K562 (cell line): ENCODE measurements around the gene AHI1. TPM values are rescaled to one million over a fixed set of nuclear protein-coding genes. Genes with fewer than 3 reads are reported as not detected.

Experiments
- ATF1 ChIP-seq, 2 experiments: fragments of 450-650 bp in 1 of 2; IDR thresholded peaks; 2 replicates each; pipeline ENCODE4 v1.6.1; 2016; ENCODE audit warnings: missing compliant biosample characterization in 1 of 2, missing genetic modification characterization in 1 of 2
- EGR1 ChIP-seq: fragments of 450-650 bp; conservative IDR thresholded peaks from 2 replicates; pipeline ENCODE4 v1.6.1; 2017; ENCODE audit warnings: mild to moderate bottlenecking
- FOXK1 ChIP-seq: sonication (generic); formaldehyde crosslinking; IDR thresholded peaks from 2 replicates; pipeline ENCODE4 v1.8.0; 2022; ENCODE audit warnings: missing genetic modification reagents, mild to moderate bottlenecking, borderline replicate concordance
- FOXP1 ChIP-seq: sonication (generic); formaldehyde crosslinking; IDR thresholded peaks from 2 replicates; pipeline ENCODE4 v1.8.0; 2022; ENCODE audit warnings: mild to moderate bottlenecking, missing genetic modification reagents
- KLF6 ChIP-seq: fragments of 250-450 bp; sonication (Bioruptor Pico); IDR thresholded peaks from 2 replicates; pipeline ENCODE4 v1.4.0; 2020; ENCODE audit warnings: mild to moderate bottlenecking, moderate library complexity, borderline replicate concordance
- MAFF ChIP-seq: IDR thresholded peaks from 2 replicates; pipeline ENCODE4 v1.6.1; 2012; ENCODE audit warnings: low read length, improper control_type of control experiment
- MAFG ChIP-seq: fragments of 450-650 bp; conservative IDR thresholded peaks from 2 replicates; pipeline ENCODE4 v1.6.1; 2016; ENCODE audit warnings: missing genetic modification characterization, missing compliant biosample characterization
- NCOA4 ChIP-seq: fragments of 450-650 bp; IDR thresholded peaks from 2 replicates; pipeline ENCODE4 v1.6.1; 2018; ENCODE audit warnings: mild to moderate bottlenecking; ENCODE audit not compliant: partially characterized antibody
- NFE2 ChIP-seq: IDR thresholded peaks from 2 replicates; pipeline ENCODE4 v1.6.1; 2014; ENCODE audit warnings: antibody characterized with exemption, low read depth
- POLR2A ChIP-seq: fragments of 450-650 bp; conservative IDR thresholded peaks from 2 replicates; pipeline ENCODE4 v1.6.1; 2016
- TCF3 ChIP-seq: sonication (generic); formaldehyde crosslinking; IDR thresholded peaks from 2 replicates; pipeline ENCODE4 v1.4.0; 2020; ENCODE audit warnings: mild to moderate bottlenecking, missing genetic modification reagents
- U2AF2 ChIP-seq: fragments of 200-400 bp; formaldehyde crosslinking; optimal IDR thresholded peaks from 2 replicates; pipeline ENCODE3; 2017; ENCODE audit warnings: low read depth, mild to moderate bottlenecking, low read length
- ZNF507 ChIP-seq: conservative IDR thresholded peaks from 2 replicates; pipeline ENCODE4 v1.6.1; 2017; ENCODE audit warnings: missing genetic modification characterization, missing compliant biosample characterization
- ZSCAN32 ChIP-seq: fragments of 450-650 bp; formaldehyde crosslinking; IDR thresholded peaks from 2 replicates; pipeline ENCODE4 v1.4.0; 2020; ENCODE audit warnings: mild to moderate bottlenecking, moderate library complexity
- ZZZ3 ChIP-seq: fragments of 450-650 bp; IDR thresholded peaks from 2 replicates; pipeline ENCODE4 v1.6.1; 2016; ENCODE audit warnings: antibody characterized with exemption, mild to moderate bottlenecking, moderate library complexity
- polyA plus RNA-seq, 8 experiments: library from polyadenylated mRNA; depleted of rRNA in 4 of 8; stranded (reverse) in 5 of 8; unstranded in 3 of 8; fragments of >200 nt; fragmentation: Nextera tagmentation in 2 of 8; fragmentation: Illumina TruSeq in 1 of 8; extraction: Ambion mirVana in 2 of 8; extraction: Trizol in 1 of 8; gene quantifications; 2 replicates each; pipeline versions ENCODE4 v1.2.1 to v1.2.3, GENCODE V29; 2011 to 2014; ENCODE audit warnings: inconsistent platforms in 1 of 8, missing spikeins in 1 of 8
- total RNA-seq, 7 experiments: library from RNA; depleted of rRNA in 6 of 7; stranded (reverse); fragments of >200 nt in 6 of 7; fragmentation: Illumina TruSeq in 2 of 7; extraction: Trizol in 2 of 7; gene quantifications; 2 replicates each; pipeline versions ENCODE4 v1.2.1 to v1.2.3, GENCODE V29; 2011 to 2021; ENCODE audit warnings: low replicate concordance in 1 of 7
- TF ChIP-seq, protein P1 (sequence below): fragments of 200-400 bp; formaldehyde crosslinking; IDR thresholded peaks from 2 replicates; pipeline ENCODE4 v1.6.1; 2017; ENCODE audit warnings: mild to moderate bottlenecking, low read depth, low read length, moderate library complexity
- TF ChIP-seq, protein P2 (sequence below): sonication (generic); formaldehyde crosslinking; IDR thresholded peaks from 2 replicates; pipeline ENCODE4 v1.8.0; 2022; ENCODE audit warnings: mild to moderate bottlenecking, missing genetic modification reagents
- TF ChIP-seq, protein P3 (sequence below): fragments of 450-650 bp; IDR thresholded peaks from 2 replicates; pipeline ENCODE4 v1.6.1; 2018; ENCODE audit warnings: mild to moderate bottlenecking, low read depth; ENCODE audit not compliant: partially characterized antibody
- TF ChIP-seq, protein P4 (sequence below): fragments of 450-650 bp; formaldehyde crosslinking; conservative IDR thresholded peaks from 2 replicates; pipeline ENCODE4 v1.4.0; 2022; ENCODE audit warnings: mild to moderate bottlenecking, missing genetic modification characterization
- TF ChIP-seq, protein P5 (sequence below): fragments of 450-650 bp; IDR thresholded peaks from 2 replicates; pipeline ENCODE4 v1.6.1; 2016
- TF ChIP-seq, protein P6 (sequence below): fragments of 200-800 bp; sonication (Bioruptor generic); IDR thresholded peaks from 2 replicates; pipeline ENCODE4 v1.6.1; 2017; ENCODE audit warnings: missing genetic modification characterization, missing compliant biosample characterization

AHI1 gene
- total and polyA plus RNA-seq, 9 of the 15 experiments (the other 6 are each of a cell fraction or from before 2014, with no cell fraction given): 24.7 to 54.9 (median 32.2) TPM

DNA sequence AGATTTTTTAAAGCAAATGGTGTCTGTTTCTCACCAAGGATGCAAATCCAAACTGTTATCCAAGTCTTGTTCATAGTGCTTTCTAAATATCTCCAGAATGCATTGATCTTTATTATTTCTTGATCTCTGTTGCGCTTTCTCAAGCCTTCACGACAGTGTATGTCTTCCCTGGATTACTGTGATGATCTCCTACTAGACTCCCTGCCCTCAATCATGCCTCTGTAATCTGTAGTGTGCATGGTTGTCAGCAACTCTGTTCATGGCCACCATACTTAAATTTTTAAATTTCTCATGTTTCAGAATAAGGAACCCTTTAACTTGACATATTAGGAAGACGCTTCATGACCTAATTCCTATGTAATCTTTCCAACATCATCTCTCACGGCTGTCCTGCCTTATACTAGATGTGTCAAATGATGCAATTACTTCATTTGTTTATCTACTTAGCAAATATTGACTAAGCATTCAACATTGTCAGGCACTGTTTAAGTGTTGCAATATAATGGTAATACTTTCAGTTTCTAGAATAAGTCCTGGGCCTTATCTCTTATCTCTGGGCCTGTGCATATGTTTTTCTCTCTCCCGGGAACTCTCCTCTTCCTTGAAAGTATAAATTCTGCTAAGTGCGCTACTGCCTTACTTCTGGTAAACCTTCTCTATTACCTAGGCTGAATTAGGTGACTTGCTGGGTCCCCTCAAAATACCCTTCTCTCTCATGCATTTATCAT lies 25.6 kb upstream of the AHI1 start (continued):
- TF ChIP-seq, protein P1, sequence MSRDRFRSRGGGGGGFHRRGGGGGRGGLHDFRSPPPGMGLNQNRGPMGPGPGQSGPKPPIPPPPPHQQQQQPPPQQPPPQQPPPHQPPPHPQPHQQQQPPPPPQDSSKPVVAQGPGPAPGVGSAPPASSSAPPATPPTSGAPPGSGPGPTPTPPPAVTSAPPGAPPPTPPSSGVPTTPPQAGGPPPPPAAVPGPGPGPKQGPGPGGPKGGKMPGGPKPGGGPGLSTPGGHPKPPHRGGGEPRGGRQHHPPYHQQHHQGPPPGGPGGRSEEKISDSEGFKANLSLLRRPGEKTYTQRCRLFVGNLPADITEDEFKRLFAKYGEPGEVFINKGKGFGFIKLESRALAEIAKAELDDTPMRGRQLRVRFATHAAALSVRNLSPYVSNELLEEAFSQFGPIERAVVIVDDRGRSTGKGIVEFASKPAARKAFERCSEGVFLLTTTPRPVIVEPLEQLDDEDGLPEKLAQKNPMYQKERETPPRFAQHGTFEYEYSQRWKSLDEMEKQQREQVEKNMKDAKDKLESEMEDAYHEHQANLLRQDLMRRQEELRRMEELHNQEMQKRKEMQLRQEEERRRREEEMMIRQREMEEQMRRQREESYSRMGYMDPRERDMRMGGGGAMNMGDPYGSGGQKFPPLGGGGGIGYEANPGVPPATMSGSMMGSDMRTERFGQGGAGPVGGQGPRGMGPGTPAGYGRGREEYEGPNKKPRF: no peak
- TF ChIP-seq NCOA4 (no peak), EGR1 (no peak), ZSCAN32 (CRISPR knock-in tag) (peak; percentile 63; the same call in 1 of the 2 replicates), ATF1 (CRISPR knock-in tag; IDR thresholded peaks at IDR 0.05) (no peak), ATF1 (tag; IDR thresholded peaks at IDR 0.05) (peak; percentile 83), NFE2 (no peak; the same call in 1 of the 2 replicates), KLF6 (CRISPR knock-in tag) (0 out of 2 replicates have a peak, but pooled peaks have one; percentile 5), FOXP1 (CRISPR knock-in tag) (no peak), ZNF507 (tag) (no peak), U2AF2 (no peak), ZZZ3 (no peak), TCF3 (peak; percentile 55), FOXK1 (CRISPR knock-in tag) (no peak), MAFG (tag) (peak; percentile 62), POLR2A (no peak), MAFF (no peak)
- TF ChIP-seq, protein P2, sequence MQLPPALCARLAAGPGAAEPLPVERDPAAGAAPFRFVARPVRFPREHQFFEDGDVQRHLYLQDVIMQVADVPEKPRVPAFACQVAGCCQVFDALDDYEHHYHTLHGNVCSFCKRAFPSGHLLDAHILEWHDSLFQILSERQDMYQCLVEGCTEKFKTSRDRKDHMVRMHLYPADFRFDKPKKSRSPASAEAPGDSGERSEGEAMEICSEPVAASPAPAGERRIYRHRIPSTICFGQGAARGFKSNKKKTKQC: no peak
- TF ChIP-seq, protein P3, sequence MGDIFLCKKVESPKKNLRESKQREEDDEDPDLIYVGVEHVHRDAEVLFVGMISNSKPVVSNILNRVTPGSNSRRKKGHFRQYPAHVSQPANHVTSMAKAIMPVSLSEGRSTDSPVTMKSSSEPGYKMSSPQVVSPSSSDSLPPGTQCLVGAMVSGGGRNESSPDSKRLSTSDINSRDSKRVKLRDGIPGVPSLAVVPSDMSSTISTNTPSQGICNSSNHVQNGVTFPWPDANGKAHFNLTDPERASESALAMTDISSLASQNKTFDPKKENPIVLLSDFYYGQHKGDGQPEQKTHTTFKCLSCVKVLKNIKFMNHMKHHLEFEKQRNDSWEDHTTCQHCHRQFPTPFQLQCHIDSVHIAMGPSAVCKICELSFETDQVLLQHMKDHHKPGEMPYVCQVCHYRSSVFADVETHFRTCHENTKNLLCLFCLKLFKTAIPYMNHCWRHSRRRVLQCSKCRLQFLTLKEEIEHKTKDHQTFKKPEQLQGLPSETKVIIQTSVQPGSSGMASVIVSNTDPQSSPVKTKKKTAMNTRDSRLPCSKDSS: no peak
- TF ChIP-seq, protein P4, sequence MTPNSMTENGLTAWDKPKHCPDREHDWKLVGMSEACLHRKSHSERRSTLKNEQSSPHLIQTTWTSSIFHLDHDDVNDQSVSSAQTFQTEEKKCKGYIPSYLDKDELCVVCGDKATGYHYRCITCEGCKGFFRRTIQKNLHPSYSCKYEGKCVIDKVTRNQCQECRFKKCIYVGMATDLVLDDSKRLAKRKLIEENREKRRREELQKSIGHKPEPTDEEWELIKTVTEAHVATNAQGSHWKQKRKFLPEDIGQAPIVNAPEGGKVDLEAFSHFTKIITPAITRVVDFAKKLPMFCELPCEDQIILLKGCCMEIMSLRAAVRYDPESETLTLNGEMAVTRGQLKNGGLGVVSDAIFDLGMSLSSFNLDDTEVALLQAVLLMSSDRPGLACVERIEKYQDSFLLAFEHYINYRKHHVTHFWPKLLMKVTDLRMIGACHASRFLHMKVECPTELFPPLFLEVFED (CRISPR knock-in tag): no peak
- TF ChIP-seq, protein P5, sequence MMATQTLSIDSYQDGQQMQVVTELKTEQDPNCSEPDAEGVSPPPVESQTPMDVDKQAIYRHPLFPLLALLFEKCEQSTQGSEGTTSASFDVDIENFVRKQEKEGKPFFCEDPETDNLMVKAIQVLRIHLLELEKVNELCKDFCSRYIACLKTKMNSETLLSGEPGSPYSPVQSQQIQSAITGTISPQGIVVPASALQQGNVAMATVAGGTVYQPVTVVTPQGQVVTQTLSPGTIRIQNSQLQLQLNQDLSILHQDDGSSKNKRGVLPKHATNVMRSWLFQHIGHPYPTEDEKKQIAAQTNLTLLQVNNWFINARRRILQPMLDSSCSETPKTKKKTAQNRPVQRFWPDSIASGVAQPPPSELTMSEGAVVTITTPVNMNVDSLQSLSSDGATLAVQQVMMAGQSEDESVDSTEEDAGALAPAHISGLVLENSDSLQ: peak; percentile 69
- TF ChIP-seq, protein P6, sequence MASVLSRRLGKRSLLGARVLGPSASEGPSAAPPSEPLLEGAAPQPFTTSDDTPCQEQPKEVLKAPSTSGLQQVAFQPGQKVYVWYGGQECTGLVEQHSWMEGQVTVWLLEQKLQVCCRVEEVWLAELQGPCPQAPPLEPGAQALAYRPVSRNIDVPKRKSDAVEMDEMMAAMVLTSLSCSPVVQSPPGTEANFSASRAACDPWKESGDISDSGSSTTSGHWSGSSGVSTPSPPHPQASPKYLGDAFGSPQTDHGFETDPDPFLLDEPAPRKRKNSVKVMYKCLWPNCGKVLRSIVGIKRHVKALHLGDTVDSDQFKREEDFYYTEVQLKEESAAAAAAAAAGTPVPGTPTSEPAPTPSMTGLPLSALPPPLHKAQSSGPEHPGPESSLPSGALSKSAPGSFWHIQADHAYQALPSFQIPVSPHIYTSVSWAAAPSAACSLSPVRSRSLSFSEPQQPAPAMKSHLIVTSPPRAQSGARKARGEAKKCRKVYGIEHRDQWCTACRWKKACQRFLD (CRISPR knock-in tag): no peak
